HG02885 (cell line): ENCODE measurements around the gene RRP12.
"Not testable (repeated sequence)": the region's sequence is repeated elsewhere in the genome, so short reads cannot be mapped to it uniquely, and the experiment has no call there.

Experiments used
- ATAC-seq: cut with Tn5 transposase; IDR thresholded peaks from one replicate; pipeline ENCODE4 v1.9.1; 2021; ENCODE audit warnings: mild to moderate bottlenecking; ENCODE audit not compliant: unreplicated experiment, poor library complexity

Gene RRP12

GRCh38 chr10:97400665-97401454, at the start of gene RRP12:
Gene RRP12, minus strand, starts transcription at chr10:97401340. Its CDS starts 109 bp downstream, at chr10:97401231.
- ATAC-seq = peak; percentile 95

- ATAC-seq = no peak
Observed at GRCh38 chr10:97450828-97451227, 49.7 kb upstream of the RRP12 start.

- ATAC-seq = peak; percentile 95
Observed at GRCh38 chr10:97445722-97446639, 44.8 kb upstream of the RRP12 start, which contains the start of the genes EXOSC1 and ZDHHC16. Gene EXOSC1, minus strand, starts transcription at chr10:97446006. Its CDS starts 21 bp downstream, at chr10:97445985. Gene ZDHHC16, plus strand, starts transcription at chr10:97446175. Its CDS starts 5,501 bp downstream, at chr10:97451676.

GRCh38 chr10:97445357-97445721, 44.2 kb upstream of the RRP12 start:
- ATAC-seq = no peak

- no peak for ATAC-seq
Observed at GRCh38 chr10:97444212-97444611, 43.1 kb upstream of the RRP12 start.

- no peak for ATAC-seq
Observed at GRCh38 chr10:97442277-97442676, 41.1 kb upstream of the RRP12 start.

GRCh38 chr10:97435211-97435610, 34.1 kb upstream of the RRP12 start:
- ATAC-seq = no peak

- no peak for ATAC-seq
Observed at GRCh38 chr10:97434557-97434956, 33.4 kb upstream of the RRP12 start.

- ATAC-seq = no peak
Observed at GRCh38 chr10:97434055-97434454, 32.9 kb upstream of the RRP12 start.

- ATAC-seq = no peak
Observed at GRCh38 chr10:97428572-97428981, 27.4 kb upstream of the RRP12 start.

- no peak for ATAC-seq
Observed at GRCh38 chr10:97427571-97428179, 26.5 kb upstream of the RRP12 start.

GRCh38 chr10:97426776-97427570, 25.8 kb upstream of the RRP12 start:
- no peak for ATAC-seq

GRCh38 chr10:97425964-97426775, 25.0 kb upstream of the RRP12 start, which contains the start of gene PGAM1:
Gene PGAM1, plus strand, starts transcription at chr10:97426191. Its CDS starts 117 bp downstream, at chr10:97426308.
- peak; percentile 82 for ATAC-seq

- ATAC-seq = not testable (repeated sequence)
Observed at GRCh38 chr10:97423757-97424098, 22.6 kb upstream of the RRP12 start.

- no peak for ATAC-seq
Observed at GRCh38 chr10:97416565-97416964, 15.4 kb upstream of the RRP12 start.

GRCh38 chr10:97412891-97413304, 11.8 kb upstream of the RRP12 start:
- no peak for ATAC-seq

- no peak for ATAC-seq
Observed at GRCh38 chr10:97411406-97411805, 10.3 kb upstream of the RRP12 start.

- ATAC-seq = no peak
Observed at GRCh38 chr10:97408496-97408992, 7.4 kb upstream of the RRP12 start.

GRCh38 chr10:97407952-97408248, 6.8 kb upstream of the RRP12 start:
- no peak for ATAC-seq
